ENCODE results near the gene HPS5.
"Not testable (repeated sequence)": the region's sequence is repeated elsewhere in the genome, so short reads cannot be mapped to it uniquely, and the experiment has no call there.

HPS5 gene, protein sequence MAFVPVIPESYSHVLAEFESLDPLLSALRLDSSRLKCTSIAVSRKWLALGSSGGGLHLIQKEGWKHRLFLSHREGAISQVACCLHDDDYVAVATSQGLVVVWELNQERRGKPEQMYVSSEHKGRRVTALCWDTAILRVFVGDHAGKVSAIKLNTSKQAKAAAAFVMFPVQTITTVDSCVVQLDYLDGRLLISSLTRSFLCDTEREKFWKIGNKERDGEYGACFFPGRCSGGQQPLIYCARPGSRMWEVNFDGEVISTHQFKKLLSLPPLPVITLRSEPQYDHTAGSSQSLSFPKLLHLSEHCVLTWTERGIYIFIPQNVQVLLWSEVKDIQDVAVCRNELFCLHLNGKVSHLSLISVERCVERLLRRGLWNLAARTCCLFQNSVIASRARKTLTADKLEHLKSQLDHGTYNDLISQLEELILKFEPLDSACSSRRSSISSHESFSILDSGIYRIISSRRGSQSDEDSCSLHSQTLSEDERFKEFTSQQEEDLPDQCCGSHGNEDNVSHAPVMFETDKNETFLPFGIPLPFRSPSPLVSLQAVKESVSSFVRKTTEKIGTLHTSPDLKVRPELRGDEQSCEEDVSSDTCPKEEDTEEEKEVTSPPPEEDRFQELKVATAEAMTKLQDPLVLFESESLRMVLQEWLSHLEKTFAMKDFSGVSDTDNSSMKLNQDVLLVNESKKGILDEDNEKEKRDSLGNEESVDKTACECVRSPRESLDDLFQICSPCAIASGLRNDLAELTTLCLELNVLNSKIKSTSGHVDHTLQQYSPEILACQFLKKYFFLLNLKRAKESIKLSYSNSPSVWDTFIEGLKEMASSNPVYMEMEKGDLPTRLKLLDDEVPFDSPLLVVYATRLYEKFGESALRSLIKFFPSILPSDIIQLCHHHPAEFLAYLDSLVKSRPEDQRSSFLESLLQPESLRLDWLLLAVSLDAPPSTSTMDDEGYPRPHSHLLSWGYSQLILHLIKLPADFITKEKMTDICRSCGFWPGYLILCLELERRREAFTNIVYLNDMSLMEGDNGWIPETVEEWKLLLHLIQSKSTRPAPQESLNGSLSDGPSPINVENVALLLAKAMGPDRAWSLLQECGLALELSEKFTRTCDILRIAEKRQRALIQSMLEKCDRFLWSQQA

DNA sequence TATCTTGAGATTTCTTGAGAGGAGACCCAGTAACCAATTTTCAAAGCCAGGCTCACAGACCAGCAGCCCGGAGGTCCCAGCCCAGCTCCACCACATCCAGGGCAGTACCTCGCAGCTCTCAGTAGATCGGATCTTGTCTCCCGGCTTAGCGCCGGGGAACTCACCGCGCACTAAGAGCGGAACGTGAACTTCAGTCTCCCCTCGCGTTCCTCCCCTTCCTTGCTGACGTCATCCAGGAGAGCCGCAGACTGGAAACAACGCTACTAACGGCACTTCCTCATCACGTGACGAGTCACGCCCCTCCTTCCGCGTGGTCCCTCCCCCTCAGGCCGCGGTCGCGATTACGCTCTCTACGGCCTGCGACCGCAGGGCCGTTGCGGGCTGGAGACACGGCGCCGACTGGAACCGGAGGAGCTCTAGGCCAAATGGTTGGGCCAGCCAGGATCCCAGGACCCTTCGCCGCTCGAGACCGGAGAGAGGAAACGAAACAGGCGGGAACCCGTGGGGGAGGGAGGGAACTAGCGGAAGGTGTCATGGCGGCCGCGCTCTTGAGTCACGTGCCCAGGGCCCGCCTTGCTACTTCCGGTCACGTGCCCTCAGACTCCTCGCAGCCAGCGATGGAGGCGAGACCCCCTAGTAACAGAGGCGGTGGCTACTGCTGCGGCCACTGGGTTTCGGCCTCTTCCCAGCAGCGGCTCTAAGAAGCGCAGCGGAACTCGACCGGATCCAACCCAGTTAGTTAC lies at the start of gene HPS5, which contains the start of gene GTF2H1:
TSS of gene HPS5 (minus strand) at position 172 of the 743 bp plus-strand sequence. CDS start 4,282 bp downstream, outside the sequence.
TSS of gene GTF2H1 (plus strand) at position 599 of the 743 bp plus-strand sequence. CDS start 10,508 bp downstream, outside the sequence.
- DNase-seq (ENCODE audit: low spot score) (peak; percentile 98), FAIRE-seq (peak; percentile 97)

DNA sequence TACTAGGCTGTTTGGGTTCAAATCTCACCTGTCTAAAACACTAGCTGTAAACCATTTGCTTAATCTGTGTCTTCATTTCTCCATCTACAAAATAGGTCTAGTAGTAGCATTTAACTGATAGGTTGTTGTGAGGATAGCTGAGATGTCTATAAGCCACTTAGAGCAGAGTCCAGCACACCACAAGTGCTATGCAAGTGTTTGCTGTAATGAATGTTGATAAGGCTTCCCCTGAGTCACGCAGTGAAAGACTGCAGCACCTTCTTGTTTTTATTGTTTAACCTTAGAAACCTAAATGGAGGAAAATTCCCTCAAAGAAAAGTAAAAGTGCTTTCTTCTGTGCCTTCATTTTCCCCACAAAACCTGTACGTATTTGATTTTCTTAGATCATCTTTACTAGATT lies 49.3 kb upstream of the HPS5 start:
- FAIRE-seq: no peak

DNA sequence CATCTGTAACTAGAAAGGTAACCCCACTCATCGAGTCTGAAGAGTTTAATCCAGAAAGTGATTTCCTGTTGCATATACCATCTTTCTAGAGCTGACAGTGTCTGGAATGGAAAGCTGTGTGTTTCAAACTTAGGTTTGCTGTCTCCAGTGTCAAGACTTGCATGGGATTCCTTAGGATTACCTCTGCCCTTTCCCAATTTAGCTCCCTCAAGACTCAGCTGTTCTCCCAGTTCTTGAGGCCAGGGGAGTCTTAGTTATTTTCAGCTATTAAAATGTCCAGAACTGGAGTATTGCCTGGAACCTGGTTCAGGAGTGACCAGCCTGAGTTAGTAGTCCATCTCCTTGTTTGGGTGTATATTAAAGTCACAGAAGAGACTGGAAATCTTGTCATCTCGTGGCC lies 47.5 kb upstream of the HPS5 start:
- no peak for DNase-seq (ENCODE audit: low spot score)
- FAIRE-seq: no peak

More for the DNA sequence above, 49.3 kb upstream of the HPS5 start:
- DNase-seq (ENCODE audit: low spot score): no peak

DNA sequence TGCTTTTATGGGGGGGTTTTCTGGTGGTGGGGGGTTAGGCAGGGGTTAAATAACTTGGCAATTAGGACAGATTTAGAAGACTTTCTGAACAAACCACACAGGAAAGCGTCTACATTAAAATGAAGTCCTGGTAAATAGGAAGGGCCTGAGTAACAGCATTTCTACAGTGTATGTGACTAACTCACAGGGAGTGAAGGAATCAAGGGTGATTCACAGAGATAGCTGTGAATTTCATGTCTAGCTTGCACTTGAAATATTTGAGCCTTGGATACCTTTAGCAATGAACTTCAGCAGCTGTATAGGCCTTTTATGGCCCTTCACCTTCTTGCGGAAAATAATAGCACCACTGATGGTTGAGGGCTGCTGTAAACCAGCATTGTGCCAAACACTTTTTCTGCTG lies 46.3 kb upstream of the HPS5 start:
- no peak for FAIRE-seq
- DNase-seq (ENCODE audit: low spot score): no peak

DNA sequence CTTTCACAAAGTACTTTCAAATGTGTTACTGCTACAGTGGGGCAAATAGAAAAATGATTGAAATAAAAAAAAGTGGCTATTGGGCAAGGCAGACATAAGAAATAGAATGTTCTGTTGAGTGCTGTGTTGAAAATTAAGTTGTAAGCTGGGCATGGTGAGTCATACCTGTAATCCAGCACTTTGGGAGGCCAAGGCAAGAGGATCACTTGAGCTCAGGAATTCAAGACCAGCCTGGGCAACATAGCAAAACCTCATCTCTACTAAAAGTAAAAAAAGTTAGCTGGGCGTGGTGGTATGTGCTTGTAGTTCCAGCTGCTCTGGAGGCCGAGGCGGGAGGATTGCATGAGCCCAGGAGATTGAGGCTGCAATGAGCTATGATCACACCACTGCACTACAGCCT lies 45.5 kb upstream of the HPS5 start:
- FAIRE-seq: no peak

DNA sequence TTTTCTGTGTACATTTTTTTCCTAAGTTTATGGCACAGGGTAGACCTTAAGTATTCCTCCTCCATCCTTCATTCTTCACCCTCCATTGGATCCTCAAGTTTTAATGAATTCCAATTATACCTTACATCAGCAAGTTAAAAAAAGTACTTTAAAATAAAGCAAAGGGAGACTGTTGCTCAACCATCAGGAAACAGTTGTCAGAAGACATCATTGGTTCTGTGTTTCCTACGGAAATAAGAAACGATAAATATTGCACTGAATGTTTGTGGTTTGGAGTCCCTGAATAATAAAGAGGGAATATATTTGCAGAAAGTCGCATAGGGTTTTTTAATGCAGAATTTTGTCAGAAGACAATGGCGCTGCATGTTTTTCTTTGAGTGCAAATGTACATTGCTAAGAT lies 44.3 kb upstream of the HPS5 start:
- DNase-seq (ENCODE audit: low spot score) (no peak), FAIRE-seq (no peak)

More for the DNA sequence above, 45.5 kb upstream of the HPS5 start:
- DNase-seq (ENCODE audit: low spot score): no peak

DNA sequence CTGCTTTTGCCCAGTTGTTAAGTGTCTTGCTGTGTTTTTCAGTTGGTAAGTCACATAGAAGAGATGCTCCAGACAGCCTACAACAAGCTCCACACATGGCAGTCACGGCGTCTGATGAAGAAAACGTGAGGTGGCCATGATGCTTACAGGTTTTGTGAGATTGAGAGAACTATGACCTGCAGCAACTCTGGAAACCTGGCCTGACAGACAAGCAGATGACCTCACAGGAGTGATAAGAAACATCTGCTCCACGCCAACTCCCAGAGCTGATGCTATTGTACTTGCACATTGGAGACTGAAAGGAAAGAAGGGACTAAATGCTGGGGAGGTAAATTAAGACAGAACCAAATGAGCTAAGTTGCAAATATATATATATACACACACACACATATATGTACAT lies 43.8 kb upstream of the HPS5 start:
- FAIRE-seq (no peak), DNase-seq (ENCODE audit: low spot score) (no peak)

DNA sequence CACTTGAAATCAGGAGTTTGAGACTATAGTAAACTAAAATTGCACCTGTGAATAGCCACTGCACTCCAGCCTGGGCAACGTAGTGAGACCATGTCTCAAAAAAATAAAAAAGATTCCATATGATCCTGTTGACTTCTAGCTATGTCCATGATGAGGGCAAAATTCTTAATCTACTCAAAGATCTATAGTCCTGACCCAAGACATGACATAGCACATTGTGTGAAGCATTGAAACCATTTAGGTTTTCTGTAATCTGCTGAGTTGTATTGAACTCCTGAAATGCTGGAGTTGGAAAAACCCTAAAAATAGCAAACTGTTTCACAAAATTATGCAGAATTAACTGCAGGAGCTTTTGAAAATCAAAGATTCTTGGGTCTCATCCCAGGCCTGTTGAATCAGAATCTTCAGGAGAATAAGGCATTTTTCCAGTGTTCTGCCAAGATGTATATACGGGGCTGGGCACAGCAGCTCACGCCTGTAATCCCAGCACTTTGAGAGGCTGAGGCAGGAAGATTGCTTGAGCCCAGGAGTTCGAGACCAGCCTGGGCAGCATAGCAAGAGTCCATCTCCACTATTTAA lies 42.6 kb upstream of the HPS5 start:
- FAIRE-seq: no peak
- DNase-seq (ENCODE audit: low spot score): no peak

DNA sequence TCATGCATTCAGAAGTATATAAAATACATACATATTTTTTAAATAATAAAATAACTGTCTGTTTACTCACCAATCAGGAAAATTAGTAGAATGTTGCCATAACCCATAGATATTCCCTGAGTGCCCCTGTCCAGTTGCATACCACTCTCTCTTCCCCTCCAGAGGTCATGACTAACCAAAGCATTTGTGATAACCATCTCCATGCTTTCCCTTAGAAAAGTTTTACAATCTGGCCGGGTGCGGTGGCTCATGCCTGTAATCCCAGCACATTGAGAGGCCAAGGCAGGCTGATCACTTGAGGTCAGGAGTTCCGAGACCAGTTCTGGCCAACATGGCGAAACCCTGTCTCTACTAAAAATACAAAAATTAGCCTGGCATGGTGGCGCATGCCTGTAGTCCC lies 39.2 kb upstream of the HPS5 start:
- no peak for FAIRE-seq

DNA sequence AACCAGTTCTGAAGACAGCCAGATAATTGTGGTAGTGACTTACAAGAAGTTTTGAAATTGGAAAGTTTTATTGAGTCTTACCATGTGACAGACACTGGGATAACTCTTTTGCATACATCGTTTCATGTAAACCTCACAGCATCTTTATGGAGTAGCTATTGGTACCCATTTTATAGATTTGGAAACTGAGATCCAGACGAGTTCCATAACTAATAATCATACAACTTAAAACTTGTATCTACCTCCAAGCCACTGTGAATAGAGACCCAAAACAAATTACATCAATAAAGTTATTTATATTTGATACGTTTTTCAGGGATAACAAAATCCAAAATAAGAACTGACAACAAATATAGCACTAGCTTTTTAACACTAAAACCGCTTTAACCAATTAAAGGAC lies 36.7 kb upstream of the HPS5 start:
- FAIRE-seq (no peak), DNase-seq (ENCODE audit: low spot score) (no peak)

More for the DNA sequence above, 39.2 kb upstream of the HPS5 start:
- no peak for DNase-seq (ENCODE audit: low spot score)

DNA sequence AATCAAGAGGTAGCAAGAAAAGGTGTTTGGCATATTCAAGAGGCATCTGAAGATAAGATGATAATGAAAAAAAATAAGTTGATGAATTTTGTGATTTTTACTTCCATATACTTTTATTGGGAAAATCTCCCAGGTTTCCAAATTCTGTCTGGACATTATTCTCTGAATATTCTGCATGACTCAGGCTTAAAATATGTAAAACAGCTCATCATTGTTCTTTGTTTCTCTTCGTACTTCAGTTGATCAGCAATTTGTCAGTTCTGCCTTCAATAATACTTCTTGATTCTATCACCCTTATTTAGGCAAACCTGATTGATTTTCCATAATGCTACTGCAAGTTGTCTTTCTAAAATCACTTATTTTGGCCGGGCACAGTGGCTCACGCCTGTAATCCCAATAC lies 30.6 kb upstream of the HPS5 start:
- DNase-seq (ENCODE audit: low spot score) (peak; percentile 8), FAIRE-seq (no peak)

DNA sequence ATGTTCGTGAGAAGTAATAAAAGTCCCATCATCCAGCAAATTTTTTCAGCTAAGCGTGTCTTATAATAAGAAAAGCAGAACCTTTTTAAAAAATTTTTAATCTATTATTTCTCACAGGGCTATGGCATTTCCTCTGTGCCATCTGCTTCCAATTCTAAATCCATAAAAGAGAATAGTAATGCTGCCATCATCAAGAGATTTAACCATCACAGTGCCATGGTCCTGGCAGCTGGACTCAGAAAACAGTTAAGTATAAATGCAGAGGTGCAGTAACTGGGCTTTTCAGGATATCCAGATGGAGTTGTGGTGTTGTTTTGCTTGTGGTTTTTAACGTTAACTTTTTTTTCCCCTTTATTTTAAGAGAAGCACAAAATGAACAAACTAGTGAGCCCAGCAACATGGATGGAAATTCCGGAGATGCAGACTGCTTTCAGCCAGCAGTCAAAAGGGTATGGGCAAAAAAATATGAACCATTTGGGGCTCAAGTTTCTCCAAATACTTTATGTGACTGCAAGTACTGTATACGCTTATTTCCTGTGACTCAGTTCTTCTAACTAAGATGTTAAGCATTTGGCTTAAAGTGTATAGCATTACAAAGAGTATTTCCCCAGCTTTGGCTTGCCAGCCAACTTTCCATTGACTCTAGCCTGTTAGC lies 25.7 kb upstream of the HPS5 start:
- FAIRE-seq (no peak), DNase-seq (ENCODE audit: low spot score) (no peak)

DNA sequence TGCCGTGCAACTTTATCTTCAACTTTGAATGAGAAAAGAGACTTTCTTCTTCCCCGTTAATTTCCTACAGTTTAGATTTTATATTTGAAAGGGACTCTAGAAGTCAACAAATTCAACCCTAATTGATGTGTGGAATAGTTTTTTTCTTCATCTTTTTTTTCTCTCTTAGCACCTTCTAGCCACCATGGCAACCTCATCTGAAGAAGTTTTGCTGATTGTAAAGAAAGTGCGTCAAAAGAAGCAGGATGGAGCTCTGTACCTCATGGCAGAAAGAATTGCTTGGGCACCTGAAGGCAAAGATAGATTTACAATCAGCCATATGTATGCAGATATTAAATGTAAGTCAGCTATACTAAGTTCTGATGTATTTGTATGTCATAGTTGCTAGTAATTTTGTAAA lies 11.0 kb upstream of the HPS5 start:
- FAIRE-seq (no peak), DNase-seq (ENCODE audit: low spot score) (no peak)

DNA sequence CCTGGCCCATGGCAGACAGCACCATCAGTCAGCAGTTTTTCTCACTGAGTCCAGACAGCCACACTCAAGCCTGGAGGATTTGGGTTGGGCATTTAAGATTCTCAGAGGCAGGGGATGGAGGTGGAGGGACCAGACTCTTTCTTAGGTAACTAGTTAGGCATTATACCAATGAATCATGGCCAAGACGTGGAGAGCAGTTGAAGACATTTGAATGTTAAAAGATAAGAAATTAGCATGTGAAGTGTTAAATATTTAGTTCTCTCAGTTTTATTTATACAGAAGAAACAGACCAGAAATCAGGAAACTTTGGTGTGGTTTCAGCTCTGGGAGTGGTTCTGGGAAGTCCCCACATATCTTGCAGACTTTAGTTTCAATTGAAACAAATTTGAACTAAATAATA lies 10.4 kb upstream of the HPS5 start:
- DNase-seq (ENCODE audit: low spot score): no peak
- no peak for FAIRE-seq

DNA sequence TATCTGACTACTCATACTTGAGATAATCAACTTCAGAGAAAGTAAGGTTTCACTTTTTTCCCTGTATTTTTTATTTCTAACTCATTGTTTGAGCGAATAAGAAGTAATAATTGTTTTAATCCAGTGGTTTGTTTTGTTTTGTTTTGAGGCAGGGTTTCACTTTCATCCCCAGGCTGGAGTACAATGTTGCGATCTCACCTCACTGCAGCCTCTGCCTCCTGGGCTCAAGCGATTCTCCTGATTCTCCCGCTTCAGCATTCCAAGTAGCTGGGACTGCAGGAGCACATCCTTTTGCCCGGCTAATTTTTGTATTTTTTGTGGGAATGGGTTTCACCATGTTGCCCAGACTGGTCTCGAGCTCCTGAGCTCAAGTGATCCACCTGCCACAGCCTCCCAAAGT lies 9.0 kb upstream of the HPS5 start:
- DNase-seq (ENCODE audit: low spot score) (no peak), FAIRE-seq (no peak)

DNA sequence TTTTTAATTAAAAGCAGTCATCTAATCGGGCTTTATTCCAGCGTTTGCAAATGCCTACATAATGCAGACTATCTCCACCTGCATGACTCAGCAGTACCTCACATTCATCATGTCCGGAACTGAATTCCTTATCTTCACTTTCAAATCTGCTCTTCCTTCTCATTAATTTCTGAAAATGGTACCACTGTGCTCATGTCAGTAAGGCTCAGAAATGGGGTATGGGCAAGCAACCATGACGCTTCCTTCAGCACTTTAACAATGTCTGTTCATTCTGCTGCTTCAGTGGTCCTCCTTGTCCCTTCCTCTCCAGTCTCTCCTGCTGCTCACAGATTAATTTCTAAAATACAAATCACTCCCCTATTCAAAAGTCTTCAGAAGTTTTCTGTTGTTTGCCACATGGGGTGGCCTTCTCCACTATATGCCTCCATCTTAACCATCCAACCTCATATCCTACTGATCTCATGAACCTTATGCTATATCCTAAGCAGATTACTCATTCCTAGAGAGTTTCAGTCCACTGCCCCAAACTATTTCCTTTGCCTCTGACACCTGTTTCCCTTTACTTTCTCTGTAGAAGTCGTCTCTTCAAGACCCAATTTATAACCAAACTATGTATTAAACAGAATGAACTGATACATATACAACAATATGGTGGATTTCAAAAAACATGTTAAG lies 7.4 kb upstream of the HPS5 start:
- no peak for DNase-seq (ENCODE audit: low spot score)
- no peak for FAIRE-seq

DNA sequence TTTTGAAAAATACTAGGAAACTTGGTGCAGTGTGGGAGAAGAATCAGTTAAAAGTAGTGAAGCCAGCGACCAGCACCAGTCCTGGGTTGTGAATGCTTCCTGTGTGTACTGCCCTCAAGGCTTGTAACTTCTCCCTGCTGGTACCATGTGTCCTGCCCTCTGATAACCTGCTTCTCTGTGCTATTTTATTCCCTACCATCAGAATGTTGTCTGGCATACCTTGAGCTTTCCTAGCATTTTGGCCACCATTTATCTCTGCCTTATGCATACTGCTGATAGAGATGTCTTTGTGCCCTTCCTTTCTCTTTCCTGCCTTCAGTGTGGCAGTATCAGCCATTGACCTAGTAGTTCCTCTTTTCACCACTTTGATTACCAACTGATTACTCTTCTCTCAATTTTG lies 2.4 kb upstream of the HPS5 start:
- no peak for FAIRE-seq
- no peak for DNase-seq (ENCODE audit: low spot score)

DNA sequence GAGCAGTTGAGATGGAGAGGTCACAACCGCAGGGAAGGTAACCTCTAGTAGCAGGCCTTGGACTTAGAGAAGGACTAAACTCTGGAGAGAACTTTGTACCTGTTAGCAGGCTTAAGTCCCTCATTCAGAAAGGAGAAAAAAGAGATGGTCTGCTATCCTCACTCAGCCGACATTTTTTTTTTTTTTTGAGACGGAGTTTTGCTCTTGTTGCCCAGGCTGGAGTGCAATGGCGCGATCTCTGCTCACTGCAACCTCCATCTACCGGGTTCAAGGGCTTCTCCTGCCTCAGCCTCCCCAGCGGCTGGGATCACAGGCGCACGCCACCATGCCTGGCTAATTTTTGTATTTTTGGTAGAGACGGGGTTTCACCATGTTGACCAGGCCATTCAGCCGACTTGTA lies 1.9 kb upstream of the HPS5 start:
- DNase-seq (ENCODE audit: low spot score); FAIRE-seq: not testable (repeated sequence)

DNA sequence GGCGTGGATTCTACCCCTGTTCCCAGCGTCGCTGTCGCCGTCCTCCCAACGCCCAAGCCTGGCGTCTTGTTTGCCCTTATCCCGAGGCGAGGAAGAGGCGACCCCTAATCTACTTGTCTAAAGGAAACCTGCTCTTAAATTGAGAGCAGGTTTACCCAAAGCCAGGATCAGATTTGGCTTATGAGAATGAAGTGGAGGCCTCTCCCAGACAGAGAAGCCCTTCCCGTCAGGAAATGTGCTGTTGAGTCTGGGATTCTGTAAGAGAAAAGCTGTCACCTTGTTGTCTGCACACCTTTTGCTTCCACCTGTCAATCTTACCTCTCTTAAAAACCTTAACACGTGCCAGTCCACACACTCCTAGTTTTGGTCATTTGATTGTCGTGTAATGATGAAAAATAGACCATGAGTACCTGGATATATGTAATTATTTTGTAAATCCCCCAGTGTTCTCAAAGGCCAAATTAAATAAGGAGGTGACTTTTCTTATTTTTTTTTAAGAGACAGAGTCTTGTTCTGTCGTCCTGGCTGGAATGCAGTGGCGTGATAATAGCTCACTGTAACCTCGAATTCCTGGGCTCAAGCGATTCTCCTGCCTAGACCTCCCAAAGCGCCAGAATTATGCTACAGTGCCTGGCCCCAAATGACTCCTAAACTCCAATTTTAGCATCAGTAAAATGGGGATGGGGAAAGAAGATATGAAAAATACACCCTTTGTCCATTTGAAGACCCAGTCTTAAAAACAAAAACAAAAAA lies 1.1 kb upstream of the HPS5 start:
- FAIRE-seq: no peak
- no peak for DNase-seq (ENCODE audit: low spot score)

All from urothelium cell line (cell line).